ENCODE results near the gene GDNF. TPM values are rescaled to one million over a fixed set of nuclear protein-coding genes. Genes with fewer than 3 reads are reported as not detected.

Gene GDNF
- total and polyA plus RNA-seq, 2 experiments from 2014 or later, result 0.13 to 0.17 TPM

GRCh38 chr5:37801521-37801920 is 38.3 kb downstream of the GDNF start:
- H2AFZ ChIP-seq, result no peak overlapping the region
- Mint-ChIP-seq H3K36me3 (ENCODE audit: low read depth) (no peaks in the 10 kb centered on the region), H3K27me3 (ENCODE audit: insufficient read depth, low read depth, poor library complexity) (peaks cover 3% of the 10 kb centered on the region), H3K9me3 (peaks cover 5% of the 10 kb centered on the region; the same call in 2 of the 3 replicates), H3K4me3 (no peak overlapping the region), H3K27ac (no peak overlapping the region), H3K4me1 (no peaks in the 10 kb centered on the region)
- TF ChIP-seq EZH2phosphoT487 (IDR thresholded peaks at IDR 0.05; ENCODE audit: unreplicated experiment), result no peak
- TF ChIP-seq ETS1 (IDR thresholded peaks at IDR 0.05), result no peak
- no peak for TF ChIP-seq NANOG (IDR thresholded peaks at IDR 0.05; ENCODE audit: borderline replicate concordance)
- no peak for TF ChIP-seq ZNF331 (CRISPR knock-in tag; IDR thresholded peaks at IDR 0.05; ENCODE audit: low read depth)
- no peak for TF ChIP-seq STAT1 (IDR thresholded peaks at IDR 0.05; ENCODE audit: unreplicated experiment)
- TF ChIP-seq POLR2AphosphoS5 (IDR thresholded peaks at IDR 0.05; ENCODE audit: low read depth), result no peak
- TF ChIP-seq ZNF462 (CRISPR knock-in tag; IDR thresholded peaks at IDR 0.05), result no peak
- TF ChIP-seq CTCF (conservative IDR thresholded peaks at IDR 0.05; ENCODE audit: low read depth in 2 of 2), result no peak
- TF ChIP-seq JUNB (IDR thresholded peaks at IDR 0.05; ENCODE audit: unreplicated experiment), result no peak
- no peak for TF ChIP-seq EZH2 (IDR thresholded peaks at IDR 0.05; ENCODE audit: low read depth, unreplicated experiment)
- TF ChIP-seq REST (IDR thresholded peaks at IDR 0.05; ENCODE audit: unreplicated experiment), result no peak
- no peak for TF ChIP-seq ZNF114 (CRISPR knock-in tag; IDR thresholded peaks at IDR 0.05)
- no peak for TF ChIP-seq CREB1 (CRISPR knock-in tag; IDR thresholded peaks at IDR 0.05; ENCODE audit: low read depth)
- H3F3A ChIP-seq (replicated peaks; ENCODE audit: low read depth), result no peaks in the 10 kb centered on the region
- no peak for DNase-seq (ENCODE audit: low spot score)
- H3K79me2 ChIP-seq (replicated peaks; ENCODE audit: insufficient read depth), result no peaks in the 10 kb centered on the region
- H3K9me2 ChIP-seq (ENCODE audit: insufficient read depth), result peaks cover 8% of the 10 kb centered on the region; the same call in 1 of the 2 replicates
- no peak overlapping the region for H3K4me2 ChIP-seq
- ATAC-seq, result no peak
- H3K27ac ChIP-seq (ENCODE audit: low read depth), result no peak overlapping the region
- H3K4me1 ChIP-seq (ENCODE audit: insufficient read depth), result no peaks in the 10 kb centered on the region
- H3K27me3 ChIP-seq (ENCODE audit: insufficient read depth), result no peaks in the 10 kb centered on the region
- H3K36me3 ChIP-seq (ENCODE audit: insufficient read depth), result no peaks in the 10 kb centered on the region
- H4K20me1 ChIP-seq (replicated peaks; ENCODE audit: insufficient read depth), result no peaks in the 10 kb centered on the region
- H3K4me3 ChIP-seq, result no peak overlapping the region
